HG02852 (cell line): ENCODE results near the gene PTPRR.

Experiments
- ATAC-seq: cut with Tn5 transposase; IDR thresholded peaks from one replicate; pipeline ENCODE4 v1.9.1; 2021; ENCODE audit warnings: mild to moderate bottlenecking, moderate library complexity; ENCODE audit not compliant: unreplicated experiment

Gene PTPRR

GRCh38 chr12:70918321-70918720 lies 2.2 kb downstream of the PTPRR start:
- no peak for ATAC-seq

DNA sequence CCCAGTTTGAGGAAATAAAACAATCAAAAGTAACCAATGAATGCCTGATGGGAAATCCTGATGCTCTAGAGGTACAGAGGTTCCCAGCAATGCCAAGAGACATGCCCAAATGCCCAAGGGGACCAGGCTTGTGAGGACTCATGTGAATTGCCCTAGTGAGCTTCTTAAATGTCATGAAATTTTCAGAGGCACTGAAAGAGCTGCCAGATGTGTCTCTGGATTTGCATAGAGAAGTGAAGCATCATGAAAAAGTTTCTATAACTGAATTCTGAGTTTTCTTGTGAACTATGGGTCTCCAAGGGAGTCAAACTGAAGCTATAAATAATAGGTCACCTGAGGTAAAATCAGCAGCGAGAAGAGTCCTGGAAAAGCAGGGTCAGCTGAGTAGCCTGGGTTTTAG lies 9.9 kb downstream of the PTPRR start:
- ATAC-seq = no peak

DNA sequence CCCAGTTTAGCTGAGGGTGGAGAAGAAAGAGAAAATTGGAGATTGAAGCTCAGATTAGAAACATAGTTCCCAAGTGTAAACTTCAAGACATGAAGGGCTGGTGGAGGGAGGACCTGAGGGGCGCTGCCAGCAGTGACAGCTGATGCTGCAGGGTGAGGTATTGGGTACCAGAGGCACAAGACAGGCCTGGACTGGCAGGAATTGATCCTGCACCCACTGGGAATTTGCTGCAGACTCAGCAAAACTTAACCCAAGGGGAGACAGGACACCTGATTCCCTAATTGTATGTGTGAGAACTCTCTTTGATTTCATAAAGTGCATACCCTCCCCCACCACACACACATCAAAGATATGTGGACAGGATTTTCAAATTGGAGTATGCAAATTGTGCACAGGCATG lies 11.6 kb downstream of the PTPRR start:
- no peak for ATAC-seq

DNA sequence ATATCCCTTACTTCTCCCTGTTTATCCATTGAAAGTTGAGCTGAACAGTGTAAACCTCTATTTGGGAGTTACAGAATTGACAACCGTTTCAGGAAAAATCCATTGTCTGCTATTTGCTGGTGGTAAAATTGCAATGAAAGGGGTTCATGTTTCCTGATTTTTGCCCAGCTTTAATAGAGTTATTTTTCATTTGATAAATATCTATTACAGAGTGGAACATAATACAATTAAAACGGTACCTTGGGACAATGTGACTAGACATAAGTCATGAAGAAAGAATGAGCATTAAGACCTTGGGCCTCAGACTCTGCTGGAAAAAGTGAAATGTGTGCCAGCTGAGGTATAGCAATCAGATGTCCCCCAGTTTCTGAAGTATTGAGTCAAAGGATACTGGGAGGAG lies 13.1 kb downstream of the PTPRR start:
- ATAC-seq = no peak

DNA sequence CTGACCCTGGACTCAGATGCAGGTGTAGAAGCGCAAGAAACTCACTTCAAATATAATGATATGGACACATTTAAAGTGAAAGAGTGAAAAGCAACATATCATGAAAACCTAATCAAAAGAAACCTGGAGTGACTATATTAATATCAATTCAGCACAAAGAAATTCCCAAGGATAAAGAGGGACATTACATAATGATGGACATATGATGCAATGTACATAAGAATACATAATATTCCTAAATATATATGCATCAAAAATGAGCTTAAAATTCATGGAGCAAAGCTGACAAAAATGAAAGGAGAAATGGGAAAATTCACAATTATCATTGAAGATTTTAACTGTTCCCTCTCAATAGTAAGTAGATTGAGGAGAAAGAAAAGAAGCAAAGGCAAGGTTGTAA lies 24.6 kb downstream of the PTPRR start:
- no peak for ATAC-seq

DNA sequence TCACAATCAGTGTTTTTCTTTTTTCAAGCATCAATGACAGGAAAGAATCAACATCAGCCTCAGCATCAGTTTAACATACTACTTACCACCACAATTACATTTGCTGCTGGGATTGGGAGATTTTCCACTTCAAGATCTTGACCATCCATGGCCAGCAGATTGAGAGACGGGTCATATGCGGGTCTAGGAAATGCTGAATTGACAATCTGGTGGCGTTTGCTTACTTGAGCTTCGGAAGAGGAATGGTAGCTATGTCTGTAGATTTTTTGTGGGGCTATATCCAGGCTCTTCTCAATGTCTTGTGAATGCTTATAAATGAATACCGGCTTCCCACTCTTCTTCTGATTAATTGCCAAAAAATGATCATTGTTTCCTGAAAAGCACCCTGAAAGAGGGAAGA lies 27.9 kb downstream of the PTPRR start:
- no peak for ATAC-seq

- no peak for ATAC-seq
Observed at GRCh38 chr12:70890895-70891832, 29.4 kb downstream of the PTPRR start.

- ATAC-seq = no peak
Observed at GRCh38 chr12:70885956-70886355, 34.6 kb downstream of the PTPRR start.

- no peak for ATAC-seq
Observed at GRCh38 chr12:70883855-70884254, 36.7 kb downstream of the PTPRR start.

- no peak for ATAC-seq
Observed at GRCh38 chr12:70880744-70881143, 39.8 kb downstream of the PTPRR start.

DNA sequence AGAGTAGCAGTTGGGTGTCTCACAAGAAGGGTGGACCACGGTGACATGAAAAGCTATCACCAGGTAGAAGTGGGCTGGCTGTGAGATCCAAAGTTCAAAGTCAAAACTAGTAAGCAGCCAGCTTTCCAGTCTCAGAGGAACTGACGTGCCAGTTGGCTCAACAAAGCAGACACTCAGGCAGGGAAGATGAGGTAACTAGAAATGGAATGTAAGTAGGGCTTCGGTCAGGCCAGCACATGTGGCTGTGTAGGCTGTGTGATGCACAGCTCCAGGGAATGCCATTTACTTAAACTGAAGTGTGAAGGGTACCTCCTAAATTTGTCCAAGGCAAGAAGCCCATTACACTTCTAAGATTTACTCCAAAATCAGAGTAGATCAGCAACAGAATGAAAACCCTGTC lies 43.6 kb downstream of the PTPRR start:
- ATAC-seq = no peak

GRCh38 chr12:70875628-70876027 lies 44.9 kb downstream of the PTPRR start:
- ATAC-seq = no peak

DNA sequence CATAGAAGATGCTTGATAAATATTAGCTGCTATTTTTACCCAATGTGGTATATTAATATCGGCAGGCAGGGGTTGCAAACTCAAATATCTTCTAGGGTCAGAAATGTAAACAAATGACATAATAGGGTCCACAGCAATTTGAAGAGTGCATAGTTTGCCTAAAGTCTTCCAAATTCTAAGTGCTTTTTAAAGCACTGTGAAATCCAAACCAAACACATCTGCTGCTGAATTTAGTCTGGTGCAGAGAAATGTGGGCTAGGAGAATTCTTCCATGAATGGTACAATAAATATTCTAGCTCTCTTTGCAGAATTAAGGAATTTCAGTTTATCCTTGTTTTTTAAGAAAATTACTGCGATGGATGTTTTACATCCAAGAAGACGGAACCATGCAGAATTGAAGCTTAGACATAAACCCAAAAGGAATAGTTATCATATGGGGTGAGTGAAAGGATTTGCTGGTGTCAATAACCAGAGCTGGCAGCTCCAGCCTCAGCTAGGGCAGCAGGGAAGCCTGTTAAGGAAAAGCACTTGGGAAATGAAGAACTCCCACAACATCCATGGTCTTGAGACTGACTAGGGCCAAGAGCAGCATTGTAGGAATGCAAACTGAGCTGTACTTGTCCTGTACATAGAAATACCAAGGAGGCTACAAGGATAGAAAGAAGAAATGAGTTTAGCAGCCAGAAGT lies 65.5 kb downstream of the PTPRR start:
- no peak for ATAC-seq

DNA sequence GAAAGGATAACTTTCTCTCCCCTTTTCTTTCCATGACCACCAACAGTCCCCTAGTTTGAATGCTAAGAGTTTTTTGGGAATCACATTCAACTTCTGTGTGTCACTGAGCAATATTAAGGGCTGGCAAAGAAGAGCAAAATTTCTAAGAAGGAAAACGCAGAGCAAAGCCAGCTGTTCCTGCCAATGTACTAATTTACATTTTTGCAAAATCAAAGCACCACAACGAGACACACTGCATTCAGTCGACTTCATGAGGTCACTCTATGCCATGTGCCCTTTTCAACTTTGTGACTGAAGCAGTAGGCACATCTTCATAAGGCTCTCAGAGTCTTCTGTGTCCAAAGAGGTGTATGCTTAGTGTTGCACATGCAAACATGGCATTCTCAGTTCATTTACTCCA lies 66.4 kb downstream of the PTPRR start:
- ATAC-seq = no peak

- no peak for ATAC-seq
Observed at GRCh38 chr12:70853326-70853725, 67.2 kb downstream of the PTPRR start.

- no peak for ATAC-seq
Observed at GRCh38 chr12:70852416-70853150, 68.0 kb downstream of the PTPRR start.

GRCh38 chr12:70849265-70849960 lies 71.1 kb downstream of the PTPRR start:
- no peak for ATAC-seq

GRCh38 chr12:70847871-70848270 lies 72.7 kb downstream of the PTPRR start:
- no peak for ATAC-seq

GRCh38 chr12:70845268-70845667 lies 75.3 kb downstream of the PTPRR start:
- no peak for ATAC-seq

DNA sequence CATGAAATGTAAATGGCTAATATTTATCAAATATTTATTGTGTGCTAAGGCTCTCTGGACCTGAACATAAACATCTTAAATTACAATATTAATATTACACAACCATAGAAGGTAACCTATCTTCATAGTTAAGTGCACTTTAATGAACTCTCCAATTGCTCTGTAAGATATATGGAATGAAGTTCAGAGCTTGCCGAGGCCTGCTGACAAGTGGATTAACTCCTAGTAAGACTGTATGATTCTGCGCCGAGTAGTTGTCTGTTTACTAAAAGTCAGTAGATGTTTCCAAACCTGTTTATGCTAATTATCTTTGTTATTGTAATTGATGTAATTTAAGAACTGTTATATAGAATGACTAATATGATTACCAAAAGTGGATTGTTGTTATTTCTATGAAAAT lies 77.2 kb downstream of the PTPRR start:
- ATAC-seq = no peak

GRCh38 chr12:70842942-70843341 lies 77.6 kb downstream of the PTPRR start:
- ATAC-seq = no peak
